ENCODE data around the gene CCDC171. TPM values are rescaled to one million over a fixed set of nuclear protein-coding genes. Genes with fewer than 3 reads are reported as not detected.

CCDC171 gene
- 2.4 and 3.9 TPM in 2 replicates for total RNA-seq

GRCh38 chr9:15552636-15553527, at the start of gene CCDC171:
Gene CCDC171 (plus strand): TSS chr9:15553043. CDS start chr9:15564089, 11,046 bp downstream.

GRCh38 chr9:15510789-15511575, 41.9 kb upstream of the CCDC171 start, which contains the start of gene PSIP1:
Gene PSIP1 (minus strand): TSS chr9:15510970. CDS start chr9:15510188, 782 bp downstream.

Small RNA genes within 50 kb of the gene (small RNA-seq; reads per million reads assigned to genes)
- gene AL513423.1 = not detected
- gene HMGN2P16 = not detected
- not detected for gene RN7SL98P
- gene RNU6-14P = not detected
- gene RNU6-246P = not detected

Other genes starting within 250 kb of the CCDC171 start
- gene TTC39B, start 245.8 kb upstream of the CCDC171 start, total RNA-seq = 13.0 TPM in 2 replicates
- gene SNAPC3, start 130.2 kb upstream of the CCDC171 start, total RNA-seq = 40.7 and 49.7 TPM in 2 replicates
- gene PSIP1, start 42.1 kb upstream of the CCDC171 start, total RNA-seq = 24.2 and 33.9 TPM in 2 replicates